GM18499 (cell line): ENCODE measurements around the gene RAD51D.
"Not testable (repeated sequence)": the region's sequence is repeated elsewhere in the genome, so short reads cannot be mapped to it uniquely, and the experiment has no call there.

Experiments
- ATAC-seq: cut with Tn5 transposase; IDR thresholded peaks from one replicate; pipeline ENCODE4 v1.9.1; 2021; ENCODE audit warnings: moderate number of reproducible peaks; ENCODE audit not compliant: insufficient read depth, unreplicated experiment

Gene RAD51D

DNA sequence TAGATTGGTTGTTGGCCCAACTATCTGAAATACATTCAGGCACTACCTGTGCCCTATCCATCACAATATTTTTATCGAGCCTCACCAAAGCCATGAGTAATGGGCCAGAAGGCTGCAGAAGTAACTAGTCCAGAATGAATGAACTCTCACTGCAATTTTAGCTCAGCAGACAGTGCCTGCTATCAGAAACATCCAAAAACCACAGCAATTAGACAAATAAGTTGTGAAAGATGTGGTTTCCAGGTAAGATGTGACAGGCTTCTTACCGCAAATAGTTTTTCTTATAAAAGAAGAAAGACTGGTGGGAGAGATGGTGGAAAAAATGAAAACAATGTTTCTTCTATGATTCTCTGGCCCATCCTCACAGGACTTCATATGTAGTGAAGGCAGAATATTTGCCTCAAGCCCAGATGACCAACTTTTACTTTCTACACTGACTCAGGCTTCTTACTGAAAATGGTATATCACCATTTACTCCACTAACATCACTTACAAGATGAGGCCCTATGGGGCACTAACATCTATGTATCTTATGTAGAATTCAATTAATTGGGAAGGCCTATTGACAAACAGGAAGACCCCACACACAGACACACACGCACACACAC is 46.4 kb downstream of the RAD51D start:
- no peak for ATAC-seq

GRCh38 chr17:35069311-35069710 is 50.3 kb downstream of the RAD51D start:
- no peak for ATAC-seq

GRCh38 chr17:35068249-35068648 is 51.4 kb downstream of the RAD51D start:
- ATAC-seq: no peak

DNA sequence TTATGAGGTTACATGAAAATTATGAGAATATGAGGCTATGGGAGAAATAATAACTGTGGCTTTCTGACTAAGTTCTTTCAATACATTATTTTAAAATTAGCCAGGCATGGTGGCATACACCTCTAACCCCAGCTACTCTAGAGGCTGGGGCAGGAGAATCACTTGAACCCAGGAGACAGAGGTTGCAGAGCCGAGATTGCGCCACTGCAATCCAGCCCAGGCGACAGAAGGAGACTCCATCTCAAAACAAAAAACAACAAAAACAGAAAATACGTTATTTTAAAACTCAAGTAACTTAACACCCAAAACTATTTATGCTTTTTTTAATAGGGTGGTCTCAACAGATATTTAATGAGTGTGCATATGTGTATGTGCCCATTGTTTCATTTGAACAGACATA is 53.8 kb downstream of the RAD51D start:
- no peak for ATAC-seq

DNA sequence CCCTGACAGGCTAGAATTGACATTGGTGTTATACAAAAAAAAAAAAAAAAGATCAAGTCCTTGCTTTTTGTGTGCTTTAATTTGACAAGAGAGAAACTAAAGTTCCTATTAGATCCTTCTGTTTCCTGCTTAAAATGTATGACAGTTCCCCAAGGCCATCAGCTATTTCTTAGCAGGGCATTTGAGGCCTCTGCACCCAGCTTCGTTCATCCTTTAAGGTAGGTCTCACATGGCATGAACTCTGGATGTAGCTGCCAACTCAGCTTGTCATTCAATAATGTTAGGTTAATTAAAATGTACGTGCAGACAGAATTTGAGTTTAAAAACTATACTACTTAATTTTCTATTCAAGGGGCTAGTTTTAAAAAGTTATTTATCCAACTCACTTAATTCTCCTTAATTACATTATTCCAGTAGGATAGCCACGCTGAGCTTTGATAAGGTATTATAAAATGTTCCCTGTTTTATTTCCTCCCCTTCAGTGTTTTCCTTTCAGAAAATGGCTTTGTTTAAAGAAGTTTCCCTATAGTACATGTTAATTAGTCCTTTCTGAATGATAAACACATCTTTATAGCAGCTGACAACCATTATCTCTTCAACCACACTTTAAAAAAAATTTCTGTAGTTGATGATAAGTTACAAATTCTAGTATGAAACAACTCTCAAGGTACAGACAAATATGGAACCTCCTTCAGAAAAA is 55.0 kb downstream of the RAD51D start:
- no peak for ATAC-seq

DNA sequence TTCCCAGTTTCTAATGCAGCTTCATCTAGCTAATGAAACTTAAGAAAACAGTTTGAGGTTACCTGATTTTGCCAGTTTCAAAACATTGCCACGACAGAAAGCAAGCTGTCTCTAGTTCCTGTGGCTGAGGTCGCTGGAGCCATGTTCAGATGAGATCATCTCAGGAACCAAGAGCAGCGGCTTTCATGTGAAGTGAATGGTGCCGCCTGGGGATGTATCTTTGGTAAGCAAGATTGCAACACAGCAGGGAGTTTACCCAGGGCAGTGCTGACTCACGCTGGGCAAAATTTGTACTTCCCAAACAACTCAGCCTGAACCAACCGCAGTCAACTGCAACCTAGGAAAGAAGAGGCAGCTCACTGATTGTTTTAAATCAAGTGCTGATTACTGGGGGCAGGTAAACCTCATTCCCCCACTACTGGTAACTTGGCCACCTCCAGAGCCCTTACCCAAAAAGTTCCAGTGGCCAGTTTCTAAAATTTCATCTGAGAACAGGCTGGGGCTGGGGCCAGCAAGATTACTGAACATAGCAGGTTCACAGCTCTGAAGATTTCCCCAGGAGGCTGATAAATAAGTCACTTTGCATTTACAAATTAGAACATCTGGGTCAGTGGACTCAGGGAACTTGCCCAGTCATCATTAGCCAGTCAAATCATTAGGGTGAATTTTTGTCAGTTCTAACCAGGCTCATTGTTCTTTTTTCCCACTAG is 56.0 kb downstream of the RAD51D start, which contains the start of gene RFFL:
Gene RFFL (minus strand): TSS at position 194 of the 710 bp plus-strand sequence. CDS start 37,154 bp downstream, outside the sequence.
- peak; percentile 89 for ATAC-seq

DNA sequence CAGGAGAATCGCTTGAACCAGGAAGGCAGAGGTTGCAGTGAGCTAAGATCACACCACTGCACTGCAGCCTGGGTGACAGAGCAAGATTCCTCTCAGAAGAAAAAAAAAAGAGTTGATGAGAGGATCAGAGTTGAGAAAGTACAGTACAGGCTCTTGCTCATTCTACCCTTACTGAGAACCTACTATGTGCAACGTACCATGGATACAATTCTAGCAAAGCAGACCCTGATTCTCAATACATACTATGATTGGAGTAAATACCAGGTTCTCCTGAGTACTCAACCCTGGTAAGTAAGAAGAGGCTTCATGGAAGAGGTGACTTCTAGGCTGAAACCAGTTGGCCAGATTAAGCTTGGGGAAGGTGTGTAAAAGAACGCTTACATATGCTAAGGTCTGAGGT is 57.4 kb downstream of the RAD51D start:
- ATAC-seq: no peak

DNA sequence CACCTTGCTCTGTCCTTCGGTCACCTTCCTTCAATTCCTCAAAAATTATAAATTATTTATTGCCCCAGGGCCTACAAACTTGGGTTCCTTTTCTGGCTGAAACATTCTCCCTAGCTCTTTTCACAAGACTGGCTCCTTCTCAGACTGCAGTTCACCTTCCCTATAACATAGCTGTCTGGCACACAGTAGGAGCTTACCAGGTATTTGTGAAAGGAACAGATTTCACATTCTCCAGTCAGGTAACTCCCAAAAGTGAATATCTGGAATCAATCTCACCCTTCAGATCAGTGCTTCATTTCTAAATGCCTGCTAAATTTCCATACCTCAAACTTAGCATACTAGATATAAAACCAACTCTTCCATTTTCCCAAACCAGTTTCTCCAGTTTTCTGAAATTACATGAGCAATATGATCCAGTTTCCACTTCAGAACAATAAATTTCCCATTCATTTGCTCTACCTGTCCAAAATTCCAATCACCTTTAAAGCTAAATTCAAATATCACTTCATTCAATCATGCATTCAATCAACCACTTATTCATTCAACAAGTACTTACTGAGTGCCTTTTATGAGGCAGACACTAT is 62.2 kb downstream of the RAD51D start:
- no peak for ATAC-seq

DNA sequence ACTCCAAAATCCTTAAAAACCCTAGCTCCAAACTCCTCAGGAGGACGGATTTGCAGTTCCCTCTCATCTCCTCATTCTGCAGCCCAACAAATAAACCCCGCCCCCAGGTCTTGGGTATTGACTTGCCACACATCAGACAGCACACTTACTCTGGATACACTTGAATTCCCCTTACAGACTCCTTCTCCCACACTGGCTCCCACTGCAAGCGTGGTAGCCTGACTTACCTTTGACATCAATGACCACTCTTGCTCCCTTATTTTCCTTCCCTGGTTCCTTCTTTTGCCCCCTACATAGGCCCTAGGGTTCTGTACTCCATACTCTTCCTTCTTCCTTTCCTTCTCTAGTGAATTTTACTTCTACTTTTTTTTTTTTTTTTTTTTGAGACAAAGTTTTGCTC is 63.6 kb downstream of the RAD51D start:
- no peak for ATAC-seq

- no peak for ATAC-seq
Observed at GRCh38 chr17:35053204-35053603, 66.5 kb downstream of the RAD51D start.

GRCh38 chr17:35052780-35053179 is 66.9 kb downstream of the RAD51D start:
- no peak for ATAC-seq

GRCh38 chr17:35052241-35052610 is 67.4 kb downstream of the RAD51D start:
- no peak for ATAC-seq

- ATAC-seq: no peak
Observed at GRCh38 chr17:35051579-35052240, 68.0 kb downstream of the RAD51D start.

GRCh38 chr17:35051183-35051578 is 68.5 kb downstream of the RAD51D start:
- ATAC-seq: no peak

GRCh38 chr17:35050170-35050569 is 69.5 kb downstream of the RAD51D start:
- ATAC-seq: no peak

- ATAC-seq: no peak
Observed at GRCh38 chr17:35048685-35049379, 70.8 kb downstream of the RAD51D start.

GRCh38 chr17:35046740-35047283 is 72.8 kb downstream of the RAD51D start:
- ATAC-seq: peak; percentile 45

GRCh38 chr17:35046245-35046644 is 73.4 kb downstream of the RAD51D start:
- ATAC-seq: no peak

- not testable (repeated sequence) for ATAC-seq
Observed at GRCh38 chr17:35045458-35045979, 74.1 kb downstream of the RAD51D start.
